CD4-positive, alpha-beta T cell treated with Interferon gamma for 1 hour (primary cell): ENCODE results near the gene GPC3.

Source experiments
- DNase-seq: peaks from one replicate; pipeline ENCODE4 v3.0.0-alpha.2; 2020

Gene GPC3

GRCh38 chrX:133587071-133587470 lies 398.3 kb downstream of the GPC3 start:
- no peak for DNase-seq

GRCh38 chrX:133586443-133586842 lies 399.0 kb downstream of the GPC3 start:
- DNase-seq, result no peak

DNA sequence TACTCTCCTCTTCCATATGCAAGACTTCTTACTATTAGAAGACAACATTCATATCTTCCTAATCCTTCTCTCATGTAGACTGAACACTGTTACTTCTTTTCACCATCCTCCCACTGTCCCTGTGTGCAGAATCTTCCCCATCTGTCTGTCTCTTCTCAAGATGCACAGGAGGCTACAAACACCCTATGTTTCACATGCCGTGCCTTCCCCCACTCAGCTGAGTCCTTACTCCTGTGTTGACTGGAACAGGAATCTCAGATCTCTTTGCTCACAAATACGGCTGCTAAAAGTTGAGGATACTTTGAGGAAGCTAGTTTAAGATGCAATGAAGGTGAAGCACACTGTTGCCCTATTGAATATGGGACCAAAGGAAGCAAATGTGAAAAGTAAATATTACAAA lies 401.6 kb downstream of the GPC3 start:
- DNase-seq, result no peak

DNA sequence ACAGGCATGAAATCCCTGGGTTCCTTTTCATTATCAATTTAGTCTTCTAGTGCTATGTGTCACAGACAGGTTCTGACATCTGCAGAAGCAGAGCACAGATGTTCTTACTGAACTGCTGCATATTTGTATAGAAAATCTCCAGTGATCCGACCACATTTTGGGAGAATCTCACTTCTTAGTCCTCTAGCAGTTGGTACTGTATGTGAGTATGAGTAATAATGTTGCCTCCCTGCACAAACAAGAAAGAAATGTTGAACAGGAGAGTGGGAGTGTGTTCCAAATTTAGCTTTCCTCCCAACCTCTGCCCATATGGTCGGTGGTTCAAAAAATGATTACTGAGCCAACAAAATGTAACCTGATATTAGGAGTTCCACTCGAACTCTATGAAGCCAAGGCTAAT lies 404.8 kb downstream of the GPC3 start:
- no peak for DNase-seq

- no peak for DNase-seq
Measured at GRCh38 chrX:133579631-133580030, 405.8 kb downstream of the GPC3 start.

DNA sequence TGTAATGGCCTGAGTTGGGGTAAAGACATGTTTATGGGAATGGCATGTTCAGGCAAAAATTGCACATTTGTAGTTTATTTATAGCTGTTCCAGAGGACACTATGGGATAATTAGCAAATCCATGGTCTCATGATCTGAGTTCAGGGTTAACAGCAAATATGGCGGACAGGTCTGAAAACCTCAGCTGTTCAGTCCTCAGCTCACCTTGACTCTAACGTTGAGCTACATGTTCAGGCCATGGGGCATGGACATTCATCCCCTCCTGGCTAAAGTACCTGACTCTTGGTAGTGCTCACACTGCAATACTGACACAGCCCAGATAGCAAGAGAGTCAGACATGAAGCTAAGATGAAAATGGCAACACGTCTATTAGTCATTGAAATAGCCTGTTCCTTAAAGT lies 408.5 kb downstream of the GPC3 start:
- no peak for DNase-seq

GRCh38 chrX:133575501-133576136 lies 409.8 kb downstream of the GPC3 start:
- DNase-seq, result no peak

GRCh38 chrX:133574716-133575115 lies 410.7 kb downstream of the GPC3 start:
- no peak for DNase-seq

- DNase-seq, result no peak
Measured at GRCh38 chrX:133570549-133570948, 414.8 kb downstream of the GPC3 start.

- DNase-seq, result no peak
Measured at GRCh38 chrX:133569217-133569616, 416.2 kb downstream of the GPC3 start.

GRCh38 chrX:133568109-133568508 lies 417.3 kb downstream of the GPC3 start:
- DNase-seq, result no peak

DNA sequence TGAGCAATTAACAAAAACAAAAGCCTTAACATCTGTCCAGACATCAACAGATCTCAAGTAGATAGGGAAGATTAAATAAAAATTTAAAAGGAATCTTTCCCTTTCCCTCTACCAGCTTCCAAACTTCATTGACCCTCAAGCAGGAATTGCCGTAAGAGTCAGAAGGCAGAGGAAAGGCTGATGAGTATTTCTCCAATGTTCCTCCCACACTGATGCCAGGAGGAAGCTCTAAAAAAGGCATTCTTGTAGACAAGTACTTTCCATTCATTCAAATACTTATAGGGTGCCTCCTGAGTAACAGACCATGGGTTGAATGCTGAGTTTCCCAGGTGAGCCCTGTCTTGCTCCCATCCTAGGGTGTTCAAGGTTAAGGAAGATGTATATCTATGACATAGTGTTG lies 418.5 kb downstream of the GPC3 start:
- DNase-seq, result no peak

- DNase-seq, result no peak
Measured at GRCh38 chrX:133563705-133564104, 421.7 kb downstream of the GPC3 start.

- DNase-seq, result no peak
Measured at GRCh38 chrX:133561251-133561650, 424.1 kb downstream of the GPC3 start.

GRCh38 chrX:133559909-133560308 lies 425.5 kb downstream of the GPC3 start:
- DNase-seq, result no peak

DNA sequence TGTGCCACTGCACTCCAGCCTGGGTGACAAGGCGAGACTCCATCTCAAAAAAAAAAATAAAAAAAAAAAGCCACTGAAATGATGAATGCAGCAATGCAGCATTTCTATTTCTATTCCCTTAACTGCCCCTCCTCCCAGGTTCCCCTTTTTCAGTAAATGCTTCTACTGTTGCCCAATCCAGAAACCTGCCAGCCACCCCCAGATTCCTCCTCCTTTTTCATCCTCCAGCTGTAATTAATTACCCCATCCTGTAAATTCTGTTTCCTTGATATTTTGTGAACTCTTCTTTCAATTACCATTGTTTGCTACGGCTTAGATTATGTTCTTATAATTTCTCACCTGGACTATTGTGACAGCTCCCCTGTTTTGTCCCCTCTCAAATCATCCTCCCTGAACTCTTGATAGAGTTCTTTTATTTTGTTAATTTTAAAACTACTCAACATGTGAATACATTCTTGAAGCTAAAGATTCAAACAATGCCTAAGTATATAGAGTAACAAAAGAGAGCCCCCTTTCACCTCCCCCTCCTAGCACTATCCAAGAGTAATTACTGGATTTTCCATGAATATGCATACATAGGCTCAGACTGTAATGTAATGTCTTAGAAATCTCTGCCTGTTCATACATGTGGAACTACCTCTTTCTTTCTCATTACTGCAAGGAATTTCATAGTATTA lies 429.5 kb downstream of the GPC3 start:
- DNase-seq, result peak; percentile 7

DNA sequence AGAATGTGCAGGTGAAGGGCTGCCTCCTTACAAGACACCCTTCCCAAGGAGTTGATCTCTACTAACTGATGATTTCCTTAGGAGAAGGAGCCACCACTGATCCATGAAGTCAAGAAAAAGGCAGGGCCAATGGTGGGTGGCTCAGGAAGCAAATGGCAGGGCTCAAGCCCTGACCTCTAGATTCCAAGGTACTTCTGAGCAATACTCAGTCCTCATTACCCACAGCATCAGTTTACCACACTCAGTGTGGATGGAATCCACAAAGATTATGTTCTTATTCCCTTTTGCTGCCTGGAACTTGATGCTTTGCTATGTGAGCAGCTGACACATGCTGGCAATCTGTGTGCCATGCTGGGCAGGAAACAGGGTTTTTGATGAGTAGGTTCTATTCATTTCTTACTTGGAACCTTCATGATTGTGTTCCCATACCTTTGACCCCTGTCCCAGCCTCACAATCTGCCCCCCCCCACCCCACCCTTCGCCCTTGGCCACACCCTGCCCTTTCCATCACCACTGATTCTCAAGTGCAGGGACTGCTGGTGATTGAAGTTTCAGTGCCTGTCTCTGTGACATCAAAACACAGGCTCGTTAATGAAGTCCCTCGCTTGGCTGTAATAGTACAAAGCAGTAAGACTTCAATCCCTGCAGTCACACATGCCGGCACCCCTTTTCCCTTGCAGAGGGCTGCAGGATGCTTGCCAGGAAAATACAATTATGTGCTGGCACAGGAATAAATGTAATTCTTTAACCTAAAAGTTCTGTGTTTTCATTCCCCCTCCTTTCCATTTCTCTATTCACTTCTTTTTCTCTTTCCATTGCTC lies 434.5 kb downstream of the GPC3 start:
- DNase-seq, result no peak

GRCh38 chrX:133549295-133549933 lies 436.0 kb downstream of the GPC3 start:
- DNase-seq, result no peak

DNA sequence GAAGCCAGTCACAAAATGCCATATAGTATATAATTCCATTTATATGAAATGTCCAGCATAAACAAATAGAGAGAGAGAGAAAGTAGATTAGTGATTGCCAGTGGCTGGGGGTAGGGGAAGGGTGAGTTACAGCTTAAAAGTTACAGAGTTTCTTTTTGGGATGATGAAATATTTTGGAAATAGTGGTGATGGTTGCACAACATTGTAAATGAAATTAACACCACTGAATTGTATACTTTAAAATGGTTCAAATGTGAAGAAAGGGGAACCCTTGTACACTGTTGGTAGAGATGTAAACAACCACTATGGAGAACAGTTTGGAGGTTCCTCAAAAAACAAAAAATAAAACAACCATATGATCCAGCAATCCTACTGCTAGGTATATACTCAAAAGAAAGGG lies 439.0 kb downstream of the GPC3 start:
- no peak for DNase-seq

- DNase-seq, result no peak
Measured at GRCh38 chrX:133544778-133545177, 440.6 kb downstream of the GPC3 start.

DNA sequence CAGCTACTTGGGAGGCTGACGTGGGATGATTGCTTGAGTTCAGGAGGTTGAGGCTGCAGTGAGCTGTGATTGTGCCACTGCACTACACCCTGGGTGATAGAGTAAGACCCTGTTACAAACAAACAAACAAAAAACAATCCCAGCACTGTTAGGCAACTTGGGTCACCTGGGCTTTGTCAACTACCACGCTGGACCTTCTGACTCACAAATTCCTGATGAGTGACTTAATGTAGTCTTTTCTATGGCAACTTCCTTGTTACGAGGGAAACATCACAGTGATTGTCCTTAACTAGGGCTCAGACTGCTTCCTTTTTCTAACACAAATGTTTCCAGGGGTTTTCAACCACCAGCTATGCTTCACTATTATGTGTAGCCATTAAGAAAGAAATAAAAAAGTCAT lies 441.3 kb downstream of the GPC3 start:
- DNase-seq, result peak; percentile 47

DNA sequence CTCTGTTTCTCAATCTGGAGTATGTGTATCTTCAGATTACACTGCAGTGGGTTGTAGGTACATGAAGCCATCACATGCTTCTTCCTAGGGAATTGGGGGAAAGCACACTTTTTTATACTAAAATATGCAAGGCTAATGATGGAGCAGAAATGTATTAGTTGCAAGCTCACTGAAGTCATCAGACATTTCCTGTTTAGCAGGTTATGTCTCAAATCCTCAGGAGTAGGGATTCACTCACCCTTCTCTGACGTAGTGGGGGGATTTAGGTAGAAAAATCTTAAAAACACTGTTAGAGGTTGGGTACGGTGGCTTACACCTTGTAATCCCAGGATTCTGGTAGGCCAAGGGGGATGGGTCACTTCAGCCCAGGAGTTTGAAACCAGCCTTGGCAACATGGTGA lies 441.7 kb downstream of the GPC3 start:
- no peak for DNase-seq

GRCh38 chrX:133542476-133542875 lies 442.9 kb downstream of the GPC3 start:
- DNase-seq, result no peak

DNA sequence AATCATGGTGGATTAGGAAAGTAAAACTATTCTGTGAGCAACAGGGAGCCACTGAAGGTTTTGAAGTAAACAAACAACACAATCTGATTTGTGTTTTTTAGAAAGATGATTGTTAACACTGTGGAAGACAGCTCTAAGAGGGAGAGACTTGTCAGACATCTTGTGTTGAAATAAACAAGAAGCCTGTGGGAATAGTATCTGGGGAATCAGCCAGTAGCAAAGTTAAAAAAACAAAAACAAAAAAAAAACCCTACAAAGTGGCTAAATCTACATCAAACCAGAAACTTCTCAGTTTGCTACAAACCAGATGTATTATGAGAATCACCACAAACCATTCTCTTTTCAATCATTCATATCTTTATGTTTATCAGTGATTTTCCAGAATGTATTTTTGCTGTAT lies 444.4 kb downstream of the GPC3 start:
- no peak for DNase-seq
